GM23248 (cell line): ENCODE data around the gene PREX1.

Experiments
- EZH2 ChIP-seq: fragments of 200-600 bp; sonication (generic); IDR thresholded peaks from 2 replicates; pipeline ENCODE4 v1.6.1; 2018; ENCODE audit warnings: antibody characterized with exemption, mild to moderate bottlenecking; ENCODE audit not compliant: insufficient read depth, poor library complexity, severe bottlenecking
- EZH2phosphoT487 ChIP-seq: fragments of 200-600 bp; sonication (generic); IDR thresholded peaks from 2 replicates; pipeline ENCODE4 v1.6.1; 2018; ENCODE audit warnings: antibody characterized with exemption, moderate library complexity, mild to moderate bottlenecking, low read depth; ENCODE audit not compliant: insufficient read depth

GRCh38 chr20:48672324-48672723 is 155.5 kb downstream of the PREX1 start:
- TF ChIP-seq EZH2 (no peak), EZH2phosphoT487 (no peak)
